ENCODE measurements around the gene SLC39A9. TPM values are rescaled to one million over a fixed set of nuclear protein-coding genes. Genes with fewer than 3 reads are reported as not detected.

Gene SLC39A9
- total RNA-seq, 1 experiment from 2014 or later, result 85.0 TPM

GRCh38 chr14:69423279-69423678, 24.8 kb downstream of the SLC39A9 start:
- no peak for DNase-seq (ENCODE audit: low read depth)

GRCh38 chr14:69424149-69424923, 25.8 kb downstream of the SLC39A9 start:
- peak; percentile 10 for DNase-seq (ENCODE audit: low read depth)

GRCh38 chr14:69427596-69427995, 29.1 kb downstream of the SLC39A9 start:
- no peak for DNase-seq (ENCODE audit: low read depth)

- no peak for DNase-seq (ENCODE audit: low read depth)
These were observed 30.0 kb downstream of the SLC39A9 start for GRCh38 chr14:69428289-69428998.

GRCh38 chr14:69429643-69430042, 31.2 kb downstream of the SLC39A9 start:
- no peak for DNase-seq (ENCODE audit: low read depth)

- no peak for DNase-seq (ENCODE audit: low read depth)
These were observed 31.9 kb downstream of the SLC39A9 start for GRCh38 chr14:69430306-69430939.

- no peak for DNase-seq (ENCODE audit: low read depth)
These were observed 33.9 kb downstream of the SLC39A9 start for GRCh38 chr14:69432364-69432763.

GRCh38 chr14:69439521-69440270, 41.2 kb downstream of the SLC39A9 start:
- DNase-seq (ENCODE audit: low read depth), result no peak

GRCh38 chr14:69441948-69442347, 43.5 kb downstream of the SLC39A9 start:
- no peak for DNase-seq (ENCODE audit: low read depth)

GRCh38 chr14:69443296-69443805, 44.9 kb downstream of the SLC39A9 start:
- peak; percentile 40 for DNase-seq (ENCODE audit: low read depth)

- DNase-seq (ENCODE audit: low read depth), result no peak
These were observed 50.7 kb downstream of the SLC39A9 start for GRCh38 chr14:69449216-69449615.

GRCh38 chr14:69451941-69452340, 53.4 kb downstream of the SLC39A9 start:
- no peak for DNase-seq (ENCODE audit: low read depth)

- no peak for DNase-seq (ENCODE audit: low read depth)
These were observed 59.9 kb downstream of the SLC39A9 start for GRCh38 chr14:69458350-69458749.

GRCh38 chr14:69459122-69459521, 60.6 kb downstream of the SLC39A9 start:
- no peak for DNase-seq (ENCODE audit: low read depth)

- peak; percentile 80 for DNase-seq (ENCODE audit: low read depth)
These were observed 61.7 kb downstream of the SLC39A9 start for GRCh38 chr14:69460093-69460701.

- DNase-seq (ENCODE audit: low read depth), result no peak
These were observed 65.9 kb downstream of the SLC39A9 start for GRCh38 chr14:69464379-69464778.

- peak; percentile 98 for DNase-seq (ENCODE audit: low read depth)
These were observed 66.3 kb downstream of the SLC39A9 start for GRCh38 chr14:69464829-69465228.

- no peak for DNase-seq (ENCODE audit: low read depth)
These were observed 70.5 kb downstream of the SLC39A9 start for GRCh38 chr14:69468949-69469348.

GRCh38 chr14:69471436-69471835, 72.9 kb downstream of the SLC39A9 start:
- DNase-seq (ENCODE audit: low read depth), result no peak

- DNase-seq (ENCODE audit: low read depth), result no peak
These were observed 73.4 kb downstream of the SLC39A9 start for GRCh38 chr14:69471916-69472315.

- no peak for DNase-seq (ENCODE audit: low read depth)
These were observed 74.8 kb downstream of the SLC39A9 start for GRCh38 chr14:69473260-69473659.
